Rectal smooth muscle tissue (tissue), 1 donor: ENCODE data around the gene SCLT1.

Experiments used
- H3K27ac ChIP-seq: one replicate; pipeline ENCODE4 v1.7.0; 2013; ENCODE audit warnings: low read depth, low read length, inconsistent platforms
- H3K27me3 ChIP-seq: one replicate; pipeline ENCODE4 v1.7.0; 2013; ENCODE audit warnings: low read length; ENCODE audit not compliant: control insufficient read depth, insufficient read depth
- H3K36me3 ChIP-seq: one replicate; pipeline ENCODE4 v1.7.0; 2013; ENCODE audit warnings: low read length; ENCODE audit not compliant: control insufficient read depth, insufficient read depth
- H3K4me1 ChIP-seq: one replicate; pipeline ENCODE4 v1.7.0; 2013; ENCODE audit warnings: low read length; ENCODE audit not compliant: control insufficient read depth, insufficient read depth
- H3K4me3 ChIP-seq: one replicate; pipeline ENCODE4 v1.7.0; 2013; ENCODE audit warnings: low read length
- H3K9ac ChIP-seq: one replicate; pipeline ENCODE4 v1.7.0; 2013; ENCODE audit warnings: low read length

The SCLT1 gene

GRCh38 chr4:128863312-128864075, 229.8 kb downstream of the SCLT1 start:
- peaks cover 22% of the 10 kb centered on the region for H3K4me1 ChIP-seq
- H3K4me3 ChIP-seq: no peak overlapping the region
- H3K36me3 ChIP-seq: peaks cover 10% of the 10 kb centered on the region
- no peaks in the 10 kb centered on the region for H3K27me3 ChIP-seq
- no peak overlapping the region for H3K27ac ChIP-seq
- no peak overlapping the region for H3K9ac ChIP-seq

GRCh38 chr4:128862608-128863311, 230.6 kb downstream of the SCLT1 start:
- H3K9ac ChIP-seq: no peak overlapping the region
- H3K27ac ChIP-seq: no peak overlapping the region
- peaks cover 12% of the 10 kb centered on the region for H3K36me3 ChIP-seq

GRCh38 chr4:128861856-128862518, 231.4 kb downstream of the SCLT1 start:
- Histone ChIP-seq H3K4me3 (no peak overlapping the region), H3K4me1 (peaks cover 22% of the 10 kb centered on the region), H3K9ac (no peak overlapping the region), H3K27me3 (no peaks in the 10 kb centered on the region), H3K36me3 (peaks cover 20% of the 10 kb centered on the region), H3K27ac (no peak overlapping the region)

More at GRCh38 chr4:128862608-128863311, 230.6 kb downstream of the SCLT1 start:
- H3K4me1 ChIP-seq: peaks cover 22% of the 10 kb centered on the region
- H3K27me3 ChIP-seq: no peaks in the 10 kb centered on the region
- no peak overlapping the region for H3K4me3 ChIP-seq

- no peaks in the 10 kb centered on the region for H3K27me3 ChIP-seq
- peaks cover 22% of the 10 kb centered on the region for H3K4me1 ChIP-seq
- no peak overlapping the region for H3K4me3 ChIP-seq
- no peak overlapping the region for H3K9ac ChIP-seq
- peaks cover 24% of the 10 kb centered on the region for H3K36me3 ChIP-seq
- peak overlapping the region; percentile 24 for H3K27ac ChIP-seq
Observed at GRCh38 chr4:128859887-128860677, 233.3 kb downstream of the SCLT1 start.

GRCh38 chr4:128858879-128859671, 234.3 kb downstream of the SCLT1 start:
- H3K4me1 ChIP-seq: peaks cover 22% of the 10 kb centered on the region
- H3K36me3 ChIP-seq: peaks cover 28% of the 10 kb centered on the region

DNA sequence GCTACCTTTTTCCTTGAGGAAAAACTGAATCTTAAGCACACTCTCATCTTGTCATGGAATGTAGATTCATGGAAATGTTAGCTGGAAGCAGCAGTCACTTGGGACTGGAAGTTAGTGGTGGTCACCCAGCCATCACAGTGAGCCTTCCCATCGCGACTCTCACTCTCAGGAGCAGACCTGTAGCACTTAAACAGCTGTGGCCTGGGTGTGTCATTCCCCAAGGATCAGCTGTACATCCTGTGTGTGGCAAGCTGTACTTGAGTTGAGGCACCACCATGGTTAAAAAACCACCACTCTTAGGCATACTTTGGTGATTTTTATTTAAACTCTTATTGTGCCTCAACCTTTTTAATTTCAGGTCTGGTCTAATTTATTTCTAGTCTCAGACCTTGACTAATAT, 237.1 kb downstream of the SCLT1 start:
- H3K4me1 ChIP-seq: peaks cover 18% of the 10 kb centered on the region
- H3K27me3 ChIP-seq: no peaks in the 10 kb centered on the region
- peaks cover 23% of the 10 kb centered on the region for H3K36me3 ChIP-seq

More at GRCh38 chr4:128858879-128859671, 234.3 kb downstream of the SCLT1 start:
- H3K27me3 ChIP-seq: no peaks in the 10 kb centered on the region
- no peak overlapping the region for H3K9ac ChIP-seq
- H3K4me3 ChIP-seq: no peak overlapping the region
- no peak overlapping the region for H3K27ac ChIP-seq

GRCh38 chr4:128855621-128856020, 237.7 kb downstream of the SCLT1 start:
- Histone ChIP-seq H3K9ac (no peak overlapping the region), H3K36me3 (peaks cover 23% of the 10 kb centered on the region), H3K4me1 (peaks cover 15% of the 10 kb centered on the region), H3K27me3 (no peaks in the 10 kb centered on the region), H3K27ac (no peak overlapping the region), H3K4me3 (no peak overlapping the region)

More for the DNA sequence above, 237.1 kb downstream of the SCLT1 start:
- Histone ChIP-seq H3K4me3 (no peak overlapping the region), H3K9ac (no peak overlapping the region), H3K27ac (no peak overlapping the region)

- peaks cover 6% of the 10 kb centered on the region for H3K4me1 ChIP-seq
- H3K36me3 ChIP-seq: peaks cover 25% of the 10 kb centered on the region
- no peaks in the 10 kb centered on the region for H3K27me3 ChIP-seq
- no peak overlapping the region for H3K27ac ChIP-seq
- H3K4me3 ChIP-seq: no peak overlapping the region
- no peak overlapping the region for H3K9ac ChIP-seq
Observed at GRCh38 chr4:128854433-128854832, 238.9 kb downstream of the SCLT1 start.

DNA sequence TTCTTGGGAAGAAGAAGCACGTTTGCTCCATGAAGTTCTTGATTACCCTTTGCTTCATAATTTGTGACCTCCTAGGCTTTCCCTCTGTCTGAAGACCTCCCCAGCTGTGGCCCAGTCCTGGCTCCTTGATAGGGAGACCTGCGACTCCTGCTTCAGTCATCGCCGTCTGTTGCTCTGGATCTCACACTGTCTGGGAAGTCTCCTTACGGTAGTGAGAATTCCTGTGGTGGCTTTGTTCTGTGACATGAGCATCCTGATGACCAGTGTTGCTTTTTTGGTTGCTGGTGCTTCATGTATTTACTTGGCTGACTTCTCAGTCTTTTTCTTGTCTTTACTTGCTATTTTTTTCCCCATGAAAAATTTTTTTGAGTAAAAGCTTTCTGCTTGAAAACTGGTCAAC, 239.6 kb downstream of the SCLT1 start:
- Histone ChIP-seq H3K4me3 (no peak overlapping the region), H3K9ac (no peak overlapping the region), H3K27me3 (no peaks in the 10 kb centered on the region), H3K4me1 (no peaks in the 10 kb centered on the region), H3K36me3 (peaks cover 32% of the 10 kb centered on the region), H3K27ac (no peak overlapping the region)

GRCh38 chr4:128850252-128850651, 243.1 kb downstream of the SCLT1 start:
- peaks cover 22% of the 10 kb centered on the region for H3K36me3 ChIP-seq
- H3K27ac ChIP-seq: no peak overlapping the region
- H3K27me3 ChIP-seq: no peaks in the 10 kb centered on the region
- no peak overlapping the region for H3K9ac ChIP-seq
- H3K4me1 ChIP-seq: no peaks in the 10 kb centered on the region
- no peak overlapping the region for H3K4me3 ChIP-seq

- Histone ChIP-seq H3K27ac (no peak overlapping the region), H3K4me1 (no peaks in the 10 kb centered on the region), H3K4me3 (no peak overlapping the region), H3K36me3 (peaks cover 24% of the 10 kb centered on the region), H3K9ac (no peak overlapping the region), H3K27me3 (no peaks in the 10 kb centered on the region)
Observed at GRCh38 chr4:128848461-128848860, 244.9 kb downstream of the SCLT1 start.
